Body of pancreas (tissue), 4 donors: ENCODE data around the gene CETN2. TPM values are rescaled to one million over a fixed set of nuclear protein-coding genes. Genes with fewer than 3 reads are reported as not detected.

Experiments used
- ATAC-seq: fragments of 150-250 bp; one replicate; pipeline ENCODE4 v1.9.1; 2016
- DNase-seq, 4 donors: peaks; one replicate each; pipeline ENCODE4 v3.0.0-alpha.2; 2019
- H3K27ac ChIP-seq, 4 donors: fragments of 200-600 bp; sonication (generic); 1 replicate in 3 of 4; 2 replicates in 1 of 4; pipeline versions ENCODE4 v1.5.1 to v1.6.1; 2016 to 2019; ENCODE audit warnings: mild to moderate bottlenecking in 1 of 4, mixed read lengths in 1 of 4, moderate library complexity in 1 of 4
- H3K27me3 ChIP-seq, 2 donors: fragments of 200-600 bp; sonication (generic); one replicate each; pipeline ENCODE4 v1.6.0; 2016; ENCODE audit warnings: mild to moderate bottlenecking in 1 of 2
- H3K36me3 ChIP-seq, 2 donors: fragments of 200-600 bp; sonication (generic); replicated peaks in 1 of 2; 2 replicates each; pipeline ENCODE4 v1.5.1; 2016; ENCODE audit warnings: low read depth in 2 of 2; ENCODE audit not compliant: insufficient read depth in 1 of 2
- H3K4me1 ChIP-seq: fragments of 200-600 bp; sonication (generic); one replicate; pipeline ENCODE4 v1.6.0; 2016
- H3K4me3 ChIP-seq, 2 donors: fragments of 200-600 bp; sonication (generic); 1 replicate in 1 of 2; 2 replicates in 1 of 2; pipeline ENCODE4 v1.5.1; 2016 to 2019
- H3K9me3 ChIP-seq, 3 donors: fragments of 200-600 bp; sonication (generic); 1 replicate in 2 of 3; 2 replicates in 1 of 3; pipeline ENCODE4 v1.5.1; 2016
- CTCF ChIP-seq, 7 experiments: fragments of 450-650 bp in 4 of 7; fragments of 200-600 bp in 3 of 7; sonication (generic) in 3 of 7; IDR thresholded peaks; one replicate each; pipeline ENCODE4 v1.5.1; 2016 to 2019; ENCODE audit warnings: antibody characterized with exemption in 7 of 7
- POLR2A ChIP-seq, 3 donors: fragments of 450-650 bp; IDR thresholded peaks; one replicate each; pipeline ENCODE4 v1.6.1; 2016; ENCODE audit warnings: antibody characterized with exemption in 3 of 3, mild to moderate bottlenecking in 2 of 3
- WGBS, 2 donors: methylation state at CpG; one replicate each; pipeline ENCODE4 v1.1.5; 2017; 5-methylcytosine and 5-hydroxymethylcytosine counted together
- intact Hi-C: fragments of 100-400 bp; cut with DNase I; formaldehyde crosslinking; loops from one replicate; pipeline ENCODE4 v1.15.1; 2023
- total RNA-seq, 2 donors: library from RNA; depleted of rRNA; stranded (reverse); fragments of >200 nt; gene quantifications; one replicate each; pipeline ENCODE4 v1.1.0, GENCODE V29; 2016

Gene CETN2
- total RNA-seq, 2 donors from 2014 or later: 15.0 to 17.8 TPM

- no peak for ATAC-seq
- no peak for DNase-seq
- no peak overlapping the region for H3K4me3 ChIP-seq
- 87% methylated on average over 6 of the region's 6 CpGs for WGBS, 2 donors
- no peaks in the 10 kb centered on the region for H3K36me3 ChIP-seq
- TF ChIP-seq CTCF (IDR thresholded peaks at IDR 0.05): no peak
- no peak for TF ChIP-seq POLR2A (IDR thresholded peaks at IDR 0.05)
- H3K9me3 ChIP-seq: no peaks in the 10 kb centered on the region
- no peaks in the 10 kb centered on the region for H3K4me1 ChIP-seq
- intact Hi-C loops: no loop called here
- H3K27me3 ChIP-seq: no peaks in the 10 kb centered on the region
- no peak overlapping the region for H3K27ac ChIP-seq
Observed at GRCh38 chrX:152861826-152862225, 31.3 kb upstream of the CETN2 start.

- WGBS, 2 donors: 70 to 96% methylated on average over 3 of the region's 3 CpGs
- no peak overlapping the region for H3K27ac ChIP-seq
- DNase-seq (no peak), ATAC-seq (no peak)
- no peaks in the 10 kb centered on the region for H3K4me1 ChIP-seq
- H3K9me3 ChIP-seq: no peaks in the 10 kb centered on the region
- H3K36me3 ChIP-seq: no peaks in the 10 kb centered on the region
- intact Hi-C loops: no loop called here
- no peak for TF ChIP-seq POLR2A (IDR thresholded peaks at IDR 0.05)
- TF ChIP-seq CTCF (IDR thresholded peaks at IDR 0.05): no peak
- H3K4me3 ChIP-seq: no peak overlapping the region
- H3K27me3 ChIP-seq: no peaks in the 10 kb centered on the region
Observed at GRCh38 chrX:152861116-152861515, 30.6 kb upstream of the CETN2 start.

- H3K27me3 ChIP-seq: no peaks in the 10 kb centered on the region
- no peaks in the 10 kb centered on the region for H3K9me3 ChIP-seq
- WGBS, 2 donors: 90 to 92% methylated on average over 7 of the region's 7 CpGs
- no peak for ATAC-seq
- no peak for DNase-seq
- no peak overlapping the region for H3K4me3 ChIP-seq
- H3K36me3 ChIP-seq: no peaks in the 10 kb centered on the region
- no peak overlapping the region for H3K27ac ChIP-seq
- intact Hi-C loops: no loop called here
- TF ChIP-seq POLR2A (IDR thresholded peaks at IDR 0.05): no peak
- no peak for TF ChIP-seq CTCF (IDR thresholded peaks at IDR 0.05)
- H3K4me1 ChIP-seq: no peaks in the 10 kb centered on the region
Observed at GRCh38 chrX:152853986-152854385, 23.4 kb upstream of the CETN2 start.

- WGBS, 2 donors: 81 to 83% methylated on average over 2 of the region's 2 CpGs
- no peak for DNase-seq
- H3K27me3 ChIP-seq: no peaks in the 10 kb centered on the region
- H3K4me3 ChIP-seq: no peak overlapping the region
- no peaks in the 10 kb centered on the region for H3K4me1 ChIP-seq
- ATAC-seq: no peak
- H3K9me3 ChIP-seq: no peaks in the 10 kb centered on the region
- no peaks in the 10 kb centered on the region for H3K36me3 ChIP-seq
- H3K27ac ChIP-seq: no peak overlapping the region
- TF ChIP-seq CTCF (IDR thresholded peaks at IDR 0.05) (no peak), POLR2A (IDR thresholded peaks at IDR 0.05) (no peak)
- intact Hi-C loops: no loop called here
Observed at GRCh38 chrX:152850465-152850864, 19.9 kb upstream of the CETN2 start.

- Histone ChIP-seq H3K27me3 (no peaks in the 10 kb centered on the region), H3K4me3 (no peak overlapping the region), H3K27ac (no peak overlapping the region), H3K9me3 (no peaks in the 10 kb centered on the region), H3K36me3 (no peaks in the 10 kb centered on the region), H3K4me1 (no peaks in the 10 kb centered on the region)
- no peak for DNase-seq
- 88 to 89% methylated on average over 6 of the region's 6 CpGs for WGBS, 2 donors
- no peak for ATAC-seq
- intact Hi-C loops: no loop called here
- TF ChIP-seq CTCF (IDR thresholded peaks at IDR 0.05) (no peak), POLR2A (IDR thresholded peaks at IDR 0.05) (no peak)
Observed at GRCh38 chrX:152847281-152847680, 16.7 kb upstream of the CETN2 start.
